Measurements from ENCODE around the gene HMGA1.
A peak's percentile ranks its signal among the peaks of the same experiment; 100 is the strongest.

The HMGA1 gene

DNA sequence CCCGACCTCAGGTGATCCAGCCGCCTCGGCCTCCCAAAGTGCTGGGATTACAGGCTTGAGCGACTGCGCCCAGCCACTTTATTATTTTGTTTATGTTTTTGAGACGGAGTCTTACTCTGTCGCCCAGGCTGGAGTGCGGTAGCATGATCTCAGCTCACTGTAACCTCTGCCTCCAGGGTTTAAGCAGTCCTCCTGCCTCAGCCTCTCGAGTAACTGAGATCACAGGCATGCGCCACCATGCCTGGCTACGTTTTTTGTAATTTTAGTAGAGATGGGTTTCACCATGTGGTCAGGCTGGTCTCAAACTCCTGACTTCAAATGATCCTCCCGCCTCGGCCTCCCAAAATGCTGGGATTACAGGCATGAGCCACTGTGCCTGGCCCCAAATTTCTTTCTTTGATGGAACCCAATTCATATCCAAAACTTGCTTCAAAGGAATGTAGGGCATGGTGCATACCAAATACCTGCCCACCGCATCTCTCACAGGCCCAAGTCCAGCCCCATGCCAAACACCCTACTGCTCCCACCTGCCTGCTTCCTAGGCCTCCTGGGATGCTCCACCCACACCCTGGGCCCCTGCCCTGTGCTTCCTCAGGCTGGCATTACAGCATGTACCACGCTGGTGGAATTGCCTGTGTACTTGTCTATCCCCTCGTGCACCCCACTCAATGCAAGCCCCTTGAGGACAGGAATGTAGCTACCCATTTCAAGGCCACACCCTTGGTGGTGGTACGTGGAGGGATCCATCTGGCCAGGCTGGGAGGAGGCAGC lies 4.9 kb upstream of the HMGA1 start:
- H3K4me3 ChIP-seq (ENCODE audit: low read depth, low read length) = no peak overlapping the region
- TF ChIP-seq, protein P1, sequence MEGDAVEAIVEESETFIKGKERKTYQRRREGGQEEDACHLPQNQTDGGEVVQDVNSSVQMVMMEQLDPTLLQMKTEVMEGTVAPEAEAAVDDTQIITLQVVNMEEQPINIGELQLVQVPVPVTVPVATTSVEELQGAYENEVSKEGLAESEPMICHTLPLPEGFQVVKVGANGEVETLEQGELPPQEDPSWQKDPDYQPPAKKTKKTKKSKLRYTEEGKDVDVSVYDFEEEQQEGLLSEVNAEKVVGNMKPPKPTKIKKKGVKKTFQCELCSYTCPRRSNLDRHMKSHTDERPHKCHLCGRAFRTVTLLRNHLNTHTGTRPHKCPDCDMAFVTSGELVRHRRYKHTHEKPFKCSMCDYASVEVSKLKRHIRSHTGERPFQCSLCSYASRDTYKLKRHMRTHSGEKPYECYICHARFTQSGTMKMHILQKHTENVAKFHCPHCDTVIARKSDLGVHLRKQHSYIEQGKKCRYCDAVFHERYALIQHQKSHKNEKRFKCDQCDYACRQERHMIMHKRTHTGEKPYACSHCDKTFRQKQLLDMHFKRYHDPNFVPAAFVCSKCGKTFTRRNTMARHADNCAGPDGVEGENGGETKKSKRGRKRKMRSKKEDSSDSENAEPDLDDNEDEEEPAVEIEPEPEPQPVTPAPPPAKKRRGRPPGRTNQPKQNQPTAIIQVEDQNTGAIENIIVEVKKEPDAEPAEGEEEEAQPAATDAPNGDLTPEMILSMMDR (IDR thresholded peaks at IDR 0.05; ENCODE audit: low read depth, low read length) = no peak

DNA sequence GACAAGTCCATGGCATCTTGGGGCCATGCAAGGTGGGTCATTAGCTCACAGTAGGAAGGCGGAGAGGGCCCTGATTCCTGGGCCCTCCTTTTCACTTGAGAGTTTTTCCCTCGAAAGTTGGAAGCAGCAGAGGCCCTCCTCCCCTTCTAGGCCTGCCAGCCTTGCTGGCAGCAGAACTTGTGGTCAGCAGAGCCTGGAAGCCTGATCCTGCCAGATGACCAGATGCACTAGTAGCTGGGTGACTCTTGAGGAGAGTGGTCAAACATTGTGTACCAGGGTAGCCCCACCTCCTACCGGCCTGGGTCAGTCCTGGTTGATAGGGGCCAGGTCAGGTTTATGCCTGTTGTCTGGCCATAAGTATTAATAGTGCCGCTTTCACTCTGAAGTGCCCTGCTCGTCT lies 3.8 kb upstream of the HMGA1 start:
- H3K4me3 ChIP-seq (ENCODE audit: low read depth, low read length) = no peak overlapping the region
- TF ChIP-seq, protein P1 (IDR thresholded peaks at IDR 0.05; ENCODE audit: low read depth, low read length) = no peak

DNA sequence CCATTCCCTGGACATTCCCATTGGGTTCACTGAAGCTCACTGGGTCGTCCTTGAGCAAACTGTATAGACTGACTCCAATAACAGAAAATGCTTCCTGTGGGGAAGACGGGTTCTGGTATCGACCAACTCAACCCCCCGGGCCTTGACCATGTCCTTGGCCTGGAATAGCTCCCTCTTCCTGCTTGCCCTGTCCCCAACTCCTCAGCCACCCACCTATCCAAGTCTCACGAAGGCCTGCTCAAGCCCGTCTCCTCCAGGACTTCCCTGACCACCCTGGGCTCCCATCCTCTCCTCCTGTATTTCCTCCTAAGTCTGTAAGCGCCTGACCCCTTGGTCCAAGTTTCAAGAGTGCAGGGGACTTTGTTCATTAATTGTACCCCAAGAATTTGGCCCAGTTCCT lies 2.8 kb upstream of the HMGA1 start:
- TF ChIP-seq, protein P1 (IDR thresholded peaks at IDR 0.05; ENCODE audit: low read depth, low read length) = no peak
- no peak overlapping the region for H3K4me3 ChIP-seq (ENCODE audit: low read depth, low read length)

GRCh38 chr6:34234667-34235306 lies 1.9 kb upstream of the HMGA1 start:
- TF ChIP-seq, protein P1 (IDR thresholded peaks at IDR 0.05; ENCODE audit: low read depth, low read length) = no peak
- no peak overlapping the region for H3K4me3 ChIP-seq (ENCODE audit: low read depth, low read length)

DNA sequence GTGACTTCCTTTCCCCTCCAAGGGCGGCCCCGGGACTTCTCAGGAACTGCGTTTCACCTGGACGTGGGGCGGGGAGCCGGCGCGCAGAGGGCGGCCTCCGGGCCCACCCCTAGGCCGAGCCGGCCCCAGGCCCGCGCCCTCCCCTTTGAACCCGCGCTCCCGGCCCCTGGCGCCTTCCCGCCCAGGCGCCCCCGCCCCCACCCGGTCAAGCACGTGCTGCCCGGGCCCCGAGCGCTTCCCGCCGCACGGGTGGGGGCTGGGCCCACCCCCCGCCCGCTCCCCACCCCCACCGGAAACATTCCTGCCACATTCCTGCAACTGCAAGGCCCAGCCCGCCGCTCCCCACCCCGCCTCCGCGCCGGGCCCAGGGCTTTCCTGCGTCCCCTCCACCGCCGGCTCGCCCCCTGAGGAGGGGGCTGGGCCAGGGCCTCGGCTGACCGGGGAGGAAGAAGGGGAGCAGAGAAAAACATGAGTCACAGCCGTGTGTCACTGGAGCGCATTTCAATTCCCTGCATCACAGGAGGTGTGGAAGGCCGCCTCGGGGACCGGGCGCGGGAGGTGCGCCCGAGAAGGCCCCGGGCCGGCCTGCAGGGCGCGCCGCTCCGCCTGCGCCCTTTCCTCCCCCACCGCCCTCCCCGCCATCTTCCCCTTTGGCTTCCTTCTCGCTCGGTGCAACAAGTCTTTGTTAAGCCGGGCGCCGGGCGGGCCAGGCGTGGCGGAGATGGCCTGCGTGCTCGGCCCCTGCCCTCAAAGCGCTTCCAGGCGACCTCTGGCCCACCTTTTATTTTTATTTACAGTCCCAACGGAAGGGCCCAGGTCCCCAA lies 1.2 kb upstream of the HMGA1 start:
- TF ChIP-seq, protein P1 (IDR thresholded peaks at IDR 0.05; ENCODE audit: low read depth, low read length) = no peak
- peak overlapping the region; percentile 66 for H3K4me3 ChIP-seq (ENCODE audit: low read depth, low read length)

- peak overlapping the region; percentile 66 for H3K4me3 ChIP-seq (ENCODE audit: low read depth, low read length)
- TF ChIP-seq, protein P1 (IDR thresholded peaks at IDR 0.05; ENCODE audit: low read depth, low read length) = no peak
Measured at GRCh38 chr6:34236131-34236442, 586 bp upstream of the HMGA1 start.

GRCh38 chr6:34237316-34237721 lies 646 bp downstream of the HMGA1 start:
- TF ChIP-seq, protein P1 (IDR thresholded peaks at IDR 0.05; ENCODE audit: low read depth, low read length) = no peak

More at GRCh38 chr6:34237316-34237721, 646 bp downstream of the HMGA1 start:
- H3K4me3 ChIP-seq (ENCODE audit: low read depth, low read length) = peak overlapping the region; percentile 88
